Endodermal cell (in vitro differentiated cells): Measurements from ENCODE around the gene GATAD2A. TPM values are rescaled to one million over a fixed set of nuclear protein-coding genes. Genes with fewer than 3 reads are reported as not detected.
"Not testable (repeated sequence)": the region's sequence is repeated elsewhere in the genome, so short reads cannot be mapped to it uniquely, and the experiment has no call there.

Source experiments
- DNase-seq: peaks from one replicate; pipeline ENCODE4 v3.0.0-alpha.2; 2017
- H3K27ac ChIP-seq: 2 replicates; pipeline ENCODE4 v1.5.1; 2013; ENCODE audit warnings: mild to moderate bottlenecking, low read depth, low read length, moderate library complexity
- H3K27me3 ChIP-seq: 2 replicates; pipeline ENCODE4 v1.6.1; 2013; ENCODE audit warnings: mild to moderate bottlenecking, low read length, moderate library complexity; ENCODE audit not compliant: insufficient read depth, control insufficient read depth, poor library complexity, severe bottlenecking
- H3K36me3 ChIP-seq: 2 replicates; pipeline ENCODE4 v1.7.0; 2013; ENCODE audit warnings: mild to moderate bottlenecking, low read length, moderate library complexity; ENCODE audit not compliant: control insufficient read depth, insufficient read depth
- H3K4me1 ChIP-seq: one replicate; pipeline ENCODE4 v1.7.0; 2013; ENCODE audit warnings: low read length; ENCODE audit not compliant: control insufficient read depth, insufficient read depth
- H3K4me3 ChIP-seq: 2 replicates; pipeline ENCODE4 v1.5.1; 2013; ENCODE audit warnings: mild to moderate bottlenecking, low read length, moderate library complexity
- H3K9ac ChIP-seq: 2 replicates; pipeline ENCODE4 v1.6.1; 2013; ENCODE audit warnings: mild to moderate bottlenecking, low read length, moderate library complexity; ENCODE audit not compliant: poor library complexity, severe bottlenecking; ENCODE audit errors: extremely low read depth
- H3K9me3 ChIP-seq: 2 replicates; pipeline ENCODE4 v1.6.1; 2013; ENCODE audit warnings: mild to moderate bottlenecking, low read length, moderate library complexity; ENCODE audit not compliant: control insufficient read depth
- H3K27ac Mint-ChIP-seq: 2 replicates; pipeline ENCODE4 v1.8.0; 2020; ENCODE audit warnings: mixed read lengths
- H3K27me3 Mint-ChIP-seq: 2 replicates; pipeline ENCODE4 v1.8.0; 2021; ENCODE audit warnings: mild to moderate bottlenecking, mixed read lengths; ENCODE audit not compliant: insufficient read depth
- H3K36me3 Mint-ChIP-seq: 2 replicates; pipeline ENCODE4 v1.8.0; 2020; ENCODE audit warnings: low read depth, mixed read lengths
- H3K4me1 Mint-ChIP-seq: 2 replicates; pipeline ENCODE4 v1.8.0; 2020; ENCODE audit warnings: mixed read lengths
- H3K4me3 Mint-ChIP-seq: 2 replicates; pipeline ENCODE4 v1.8.0; 2020; ENCODE audit warnings: mild to moderate bottlenecking, moderate library complexity, mixed read lengths
- H3K9me3 Mint-ChIP-seq: 2 replicates; pipeline ENCODE4 v1.8.0; 2020; ENCODE audit warnings: mild to moderate bottlenecking, mixed read lengths
- CTCF ChIP-seq: fragments of 200-600 bp; sonication (generic); conservative IDR thresholded peaks from 2 replicates; pipeline ENCODE4 v1.5.0; 2021; ENCODE audit warnings: antibody characterized with exemption, mild to moderate bottlenecking
- WGBS, 2 experiments: methylation state at CpG; one replicate each; pipeline versions ENCODE4 v1.1.5 to v1.1.7; 2013; ENCODE audit warnings: missing lambda C conversion rate in 2 of 2, mixed read lengths in 1 of 2; ENCODE audit not compliant: insufficient coverage in 1 of 2, insufficient read length in 1 of 2; 5-methylcytosine and 5-hydroxymethylcytosine counted together
- total RNA-seq, 2 donors: library from RNA; stranded (reverse); fragmentation: NEBNext Ultra II Directional in 1 of 2; extraction: Animal tissue kit (Norgen Biotek cat#: 25700) in 1 of 2; gene quantifications; 2 replicates in 1 of 2; 3 replicates in 1 of 2; pipeline ENCODE4 v1.2.1, GENCODE V29; 2021

The GATAD2A gene
- total RNA-seq, 2 donors from 2014 or later: 115 to 126 TPM

GRCh38 chr19:19468424-19469050 is 63.1 kb downstream of the GATAD2A start:
- Mint-ChIP-seq H3K4me3 (no peak overlapping the region), H3K9me3 (peaks cover 48% of the 10 kb centered on the region), H3K4me1 (peaks cover 11% of the 10 kb centered on the region), H3K27me3 (no peaks in the 10 kb centered on the region), H3K27ac (no peak overlapping the region), H3K36me3 (peaks cover 68% of the 10 kb centered on the region)
- Histone ChIP-seq H3K4me1 (peaks cover 8% of the 10 kb centered on the region), H3K4me3 (peak overlapping the region; percentile 64), H3K27ac (no peak overlapping the region), H3K27me3 (no peaks in the 10 kb centered on the region), H3K36me3 (peaks cover 71% of the 10 kb centered on the region), H3K9me3 (peaks cover 54% of the 10 kb centered on the region), H3K9ac (no peak overlapping the region)
- TF ChIP-seq CTCF: no peak
- WGBS, 2 experiments: 93 to 100% methylated on average over 1 to 2 of the region's 2 CpGs
- DNase-seq: no peak

GRCh38 chr19:19470579-19470978 is 65.1 kb downstream of the GATAD2A start:
- Mint-ChIP-seq H3K36me3 (peaks cover 63% of the 10 kb centered on the region), H3K4me3 (no peak overlapping the region), H3K4me1 (peaks cover 2% of the 10 kb centered on the region), H3K27ac (no peak overlapping the region), H3K9me3 (peaks cover 43% of the 10 kb centered on the region), H3K27me3 (no peaks in the 10 kb centered on the region)
- Histone ChIP-seq H3K4me1 (no peaks in the 10 kb centered on the region), H3K9me3 (peaks cover 54% of the 10 kb centered on the region), H3K9ac (no peak overlapping the region), H3K36me3 (peaks cover 67% of the 10 kb centered on the region), H3K27me3 (no peaks in the 10 kb centered on the region), H3K27ac (no peak overlapping the region), H3K4me3 (no peak overlapping the region)
- WGBS, 2 experiments: 96 to 100% methylated on average over 3 of the region's 3 CpGs
- no peak for TF ChIP-seq CTCF
- no peak for DNase-seq

- peaks cover 52% of the 10 kb centered on the region for H3K36me3 Mint-ChIP-seq
- H3K27ac Mint-ChIP-seq: no peak overlapping the region
- 93 to 94% methylated on average over 6 of the region's 6 CpGs for WGBS, 2 experiments
These were observed 66.2 kb downstream of the GATAD2A start for GRCh38 chr19:19471682-19472081.

GRCh38 chr19:19472106-19472505 is 66.6 kb downstream of the GATAD2A start:
- H3K27ac ChIP-seq, H3K9ac ChIP-seq, H3K27me3 Mint-ChIP-seq, H3K27me3 ChIP-seq, H3K4me3 Mint-ChIP-seq, H3K4me3 ChIP-seq, H3K4me1 ChIP-seq, DNase-seq, H3K27ac Mint-ChIP-seq: not testable (repeated sequence)
- Histone ChIP-seq H3K9me3 (peaks cover 38% of the 10 kb centered on the region), H3K36me3 (peaks cover 62% of the 10 kb centered on the region)
- Mint-ChIP-seq H3K4me1 (peaks cover 11% of the 10 kb centered on the region), H3K9me3 (peaks cover 31% of the 10 kb centered on the region), H3K36me3 (peaks cover 48% of the 10 kb centered on the region)
- WGBS, 2 experiments: 96 to 100% methylated on average over 2 to 5 of the region's 5 CpGs

More at GRCh38 chr19:19471682-19472081, 66.2 kb downstream of the GATAD2A start:
- H3K9me3 ChIP-seq: peaks cover 42% of the 10 kb centered on the region
- Mint-ChIP-seq H3K4me3 (no peak overlapping the region), H3K27me3 (no peaks in the 10 kb centered on the region), H3K4me1 (peaks cover 11% of the 10 kb centered on the region), H3K9me3 (peaks cover 35% of the 10 kb centered on the region)
- peaks cover 63% of the 10 kb centered on the region for H3K36me3 ChIP-seq
- TF ChIP-seq CTCF: no peak
- no peaks in the 10 kb centered on the region for H3K27me3 ChIP-seq
- H3K4me1 ChIP-seq: no peaks in the 10 kb centered on the region
- no peak overlapping the region for H3K4me3 ChIP-seq
- no peak overlapping the region for H3K27ac ChIP-seq
- H3K9ac ChIP-seq: no peak overlapping the region
- no peak for DNase-seq
